NCI-H1436 treated with DMSO at 0.1 percent for 48 hours (cell line): ENCODE measurements around the gene CHKA.
A peak's percentile ranks its signal among the peaks of the same experiment; 100 is the strongest.

ENCODE experiments used
- DNase-seq: peaks from one replicate; lab custom pipeline; 2025; lab: John Stamatoyannopoulos, UW

Gene CHKA

GRCh38 chr11:68044145-68044813 lies 76.9 kb downstream of the CHKA start:
- no peak for DNase-seq

- no peak for DNase-seq
Measured at GRCh38 chr11:68043349-68044144, 77.6 kb downstream of the CHKA start.

- no peak for DNase-seq
Measured at GRCh38 chr11:68043029-68043348, 78.2 kb downstream of the CHKA start.

GRCh38 chr11:68042219-68043028 lies 78.8 kb downstream of the CHKA start:
- no peak for DNase-seq

GRCh38 chr11:68041617-68042218 lies 79.5 kb downstream of the CHKA start:
- no peak for DNase-seq

- DNase-seq, result no peak
Measured at GRCh38 chr11:68040957-68041591, 80.1 kb downstream of the CHKA start.

- peak; percentile 22 for DNase-seq
Measured at GRCh38 chr11:68040101-68040956, 80.9 kb downstream of the CHKA start.

- DNase-seq, result no peak
Measured at GRCh38 chr11:68039526-68040086, 81.6 kb downstream of the CHKA start.

- no peak for DNase-seq
Measured at GRCh38 chr11:68038718-68039525, 82.3 kb downstream of the CHKA start, which contains the start of gene TCIRG1. Gene TCIRG1 (plus strand): TSS chr11:68039025. CDS start chr11:68041272, 2,247 bp downstream.

- no peak for DNase-seq
Measured at GRCh38 chr11:68038226-68038717, 82.9 kb downstream of the CHKA start.

GRCh38 chr11:68037411-68038225 lies 83.6 kb downstream of the CHKA start:
- DNase-seq, result no peak

GRCh38 chr11:68036717-68037239 lies 84.4 kb downstream of the CHKA start:
- DNase-seq, result no peak

- DNase-seq, result no peak
Measured at GRCh38 chr11:68036141-68036716, 85.0 kb downstream of the CHKA start.

- no peak for DNase-seq
Measured at GRCh38 chr11:68035266-68035876, 85.8 kb downstream of the CHKA start.

GRCh38 chr11:68033708-68034045 lies 87.5 kb downstream of the CHKA start:
- DNase-seq, result no peak

GRCh38 chr11:68032997-68033707 lies 88.0 kb downstream of the CHKA start:
- DNase-seq, result no peak

- DNase-seq, result no peak
Measured at GRCh38 chr11:68032003-68032402, 89.2 kb downstream of the CHKA start.
